HK-2 (cell line): ENCODE data around the gene UTP20.
"Not testable (repeated sequence)": the region's sequence is repeated elsewhere in the genome, so short reads cannot be mapped to it uniquely, and the experiment has no call there.

Experiments used
- DNase-seq: peaks from one replicate; pipeline ENCODE4 v3.0.0-alpha.2; 2018; ENCODE audit not compliant: unreplicated experiment

UTP20 gene

DNA sequence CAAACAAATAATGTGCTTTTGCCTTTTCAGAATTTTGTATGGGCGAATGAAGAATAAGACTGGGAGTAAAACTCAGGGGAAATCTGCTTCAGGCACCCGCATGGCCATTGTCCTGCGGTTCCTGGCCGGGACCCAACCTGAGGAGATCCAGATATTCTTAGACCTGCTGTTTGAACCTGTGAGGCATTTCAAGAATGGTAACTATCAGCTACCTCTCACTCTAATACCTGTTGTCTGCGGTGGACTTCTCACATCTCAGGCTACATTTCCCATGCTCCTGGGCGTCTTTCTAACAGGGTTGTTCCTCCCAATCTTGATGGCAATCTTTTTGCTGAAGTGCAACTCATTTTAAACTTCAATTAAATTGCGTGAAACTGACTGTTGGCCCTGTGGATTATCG is 47.1 kb downstream of the UTP20 start:
- no peak for DNase-seq

DNA sequence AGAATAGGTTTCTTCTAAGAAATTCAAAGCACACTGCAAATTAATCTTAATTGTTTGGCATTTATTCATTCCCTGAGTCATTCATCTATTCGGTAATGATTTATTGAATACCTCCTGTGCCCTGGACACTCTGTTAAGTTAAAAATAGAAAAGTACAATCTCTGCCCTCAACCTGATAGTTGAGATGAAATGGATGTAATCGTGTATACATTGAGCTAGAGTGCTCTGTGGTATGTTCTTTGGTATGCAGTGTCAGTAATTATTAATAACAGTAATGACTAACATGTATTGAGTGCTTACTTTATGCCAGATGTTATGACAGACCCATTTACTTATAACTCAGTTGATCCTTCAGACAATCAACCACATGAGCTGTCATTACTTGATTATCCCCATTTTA is 47.6 kb downstream of the UTP20 start:
- no peak for DNase-seq

DNA sequence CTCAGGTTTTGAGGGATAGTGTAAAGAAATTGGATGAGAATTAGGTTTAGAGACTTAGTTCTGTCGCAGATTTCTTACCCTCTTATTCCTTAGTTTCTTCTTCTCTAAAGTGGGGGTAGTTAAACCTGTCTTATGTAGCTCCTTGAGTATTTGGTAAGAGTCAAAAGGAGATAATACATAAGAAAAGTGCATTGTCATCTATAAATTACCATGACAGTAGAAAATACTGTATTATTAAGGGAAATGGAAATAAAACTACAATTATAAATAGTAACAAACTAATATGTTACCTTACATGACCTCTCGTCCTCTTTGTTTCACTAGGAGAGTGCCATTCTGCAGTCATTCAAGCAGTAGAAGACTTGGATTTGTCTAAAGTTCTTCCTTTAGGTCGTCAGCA is 49.0 kb downstream of the UTP20 start:
- DNase-seq = no peak

DNA sequence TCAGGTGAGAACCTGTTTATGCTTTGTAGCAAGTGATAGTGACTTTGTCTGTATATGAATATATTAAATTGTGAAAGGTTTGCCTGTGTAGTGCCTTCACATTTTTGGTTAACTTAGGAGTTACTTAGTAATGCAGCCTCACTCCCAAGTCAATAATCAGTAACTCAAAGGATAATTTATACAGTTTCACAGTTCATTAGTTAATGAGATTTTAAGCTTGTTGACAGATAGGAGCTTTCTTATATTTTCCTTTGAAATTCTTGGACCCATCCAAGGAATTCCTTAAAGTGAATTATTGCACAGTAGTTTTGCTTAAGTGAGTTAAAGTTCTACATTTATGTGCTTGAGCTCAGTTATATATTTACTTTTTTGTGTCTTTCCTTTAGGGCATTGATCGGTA is 50.7 kb downstream of the UTP20 start:
- DNase-seq = no peak

DNA sequence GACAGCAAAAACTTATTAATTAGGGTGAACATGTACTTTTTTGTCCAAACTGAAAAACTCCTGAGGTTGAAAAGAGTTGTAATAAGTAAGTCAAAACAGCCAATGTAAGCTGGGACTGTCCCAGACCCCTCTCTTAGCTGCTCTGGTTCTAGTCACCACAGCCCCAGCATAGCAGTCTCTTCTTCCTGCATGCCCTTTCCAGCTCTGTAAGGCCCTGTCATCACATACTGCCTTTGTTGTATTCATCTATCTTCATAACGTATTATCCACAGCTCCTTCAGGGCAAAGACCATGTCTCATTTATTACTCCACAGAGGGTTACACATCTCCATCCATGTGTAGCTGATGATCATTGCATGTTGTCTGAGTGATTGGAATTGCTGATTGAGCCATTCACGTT is 56.5 kb downstream of the UTP20 start:
- DNase-seq = no peak

DNA sequence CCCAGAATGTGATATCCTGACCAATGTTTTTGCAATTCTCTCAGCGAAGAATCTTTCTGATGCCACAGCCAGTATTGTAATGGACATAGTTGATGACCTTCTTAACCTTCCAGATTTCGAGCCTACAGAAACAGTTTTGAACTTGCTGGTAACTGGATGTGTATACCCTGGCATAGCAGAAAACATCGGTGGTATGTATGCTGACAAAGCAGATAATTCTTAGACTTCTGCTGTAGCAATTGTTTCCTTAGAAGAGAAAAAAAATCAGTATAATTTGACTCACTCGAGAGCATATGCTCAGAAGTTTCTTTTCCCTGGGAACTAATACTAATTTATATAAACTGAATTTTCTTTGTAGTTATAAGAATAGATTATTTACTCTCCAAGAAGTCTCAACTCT is 58.2 kb downstream of the UTP20 start:
- DNase-seq = no peak

DNA sequence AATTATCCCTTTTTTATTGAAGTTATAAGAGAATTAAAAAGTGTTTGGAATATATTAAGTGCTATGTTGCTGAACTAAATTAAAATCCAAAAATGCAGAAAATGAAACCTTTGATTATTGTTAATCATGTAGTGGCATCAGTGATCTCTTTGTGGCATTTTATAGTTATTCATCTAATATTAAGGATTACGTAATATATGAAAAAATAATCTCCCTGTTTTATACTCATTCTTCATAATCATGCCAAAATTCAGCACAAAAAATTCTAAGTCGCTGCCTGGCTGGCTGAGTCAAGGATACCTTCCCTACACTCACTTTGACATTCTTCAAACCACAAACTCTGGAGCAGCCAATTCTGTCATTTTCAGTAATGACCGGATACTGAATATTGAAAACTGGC is 64.0 kb downstream of the UTP20 start:
- DNase-seq = no peak

DNA sequence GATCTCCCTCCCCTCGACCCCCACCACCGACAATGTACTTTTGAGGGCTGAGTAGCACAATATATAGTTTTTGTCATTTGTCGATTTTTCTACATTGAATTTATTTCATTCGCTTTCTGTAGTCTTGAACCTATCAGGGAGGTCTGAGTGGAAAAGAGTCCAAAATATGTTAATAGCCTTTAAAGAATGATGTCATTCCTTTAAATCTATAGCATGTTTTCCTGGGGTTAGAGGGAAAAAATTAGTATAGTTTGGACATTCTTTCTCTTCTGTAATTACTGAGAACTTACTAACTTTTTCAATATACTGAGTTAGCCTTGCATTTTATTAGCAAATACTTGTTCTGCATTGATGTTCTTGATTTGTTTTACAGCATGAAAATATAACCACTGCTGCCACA is 71.8 kb downstream of the UTP20 start:
- DNase-seq = no peak

DNA sequence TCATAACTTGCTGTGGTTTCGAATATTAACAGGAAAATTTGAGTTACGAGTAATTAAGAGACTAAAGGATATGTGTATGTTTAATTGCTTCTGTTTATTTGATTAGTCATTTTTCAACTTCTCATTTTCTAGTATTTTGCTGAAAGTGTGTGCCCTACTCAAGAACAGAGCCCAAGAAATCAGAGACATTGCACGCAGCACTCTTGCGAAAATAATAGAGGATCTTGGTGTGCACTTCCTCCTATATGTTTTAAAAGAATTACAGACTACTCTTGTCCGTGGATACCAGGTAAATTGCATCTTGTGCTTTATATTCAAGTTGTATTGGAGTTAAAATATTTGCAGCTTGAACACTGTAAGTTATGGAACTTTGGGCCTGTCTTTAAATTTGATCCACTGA is 76.9 kb downstream of the UTP20 start:
- DNase-seq = no peak

DNA sequence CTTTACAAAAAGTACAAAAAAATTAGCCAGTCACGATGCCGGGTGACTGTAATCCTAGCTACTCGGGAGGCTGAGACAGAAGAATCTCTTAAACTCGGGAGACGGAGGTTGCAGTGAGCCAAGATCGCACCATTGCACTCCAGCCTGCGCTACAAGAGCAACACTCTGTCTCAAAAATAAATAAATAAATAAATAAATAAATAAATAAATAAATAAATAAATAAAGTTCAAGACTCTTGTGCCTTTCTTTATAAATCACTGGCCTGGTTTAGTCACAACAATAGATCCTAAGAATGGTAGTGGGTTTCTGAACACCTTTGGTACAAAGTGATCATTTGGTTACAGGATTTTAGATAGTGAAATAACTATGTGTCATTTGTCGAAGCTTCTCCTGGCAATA is 81.5 kb downstream of the UTP20 start:
- no peak for DNase-seq

DNA sequence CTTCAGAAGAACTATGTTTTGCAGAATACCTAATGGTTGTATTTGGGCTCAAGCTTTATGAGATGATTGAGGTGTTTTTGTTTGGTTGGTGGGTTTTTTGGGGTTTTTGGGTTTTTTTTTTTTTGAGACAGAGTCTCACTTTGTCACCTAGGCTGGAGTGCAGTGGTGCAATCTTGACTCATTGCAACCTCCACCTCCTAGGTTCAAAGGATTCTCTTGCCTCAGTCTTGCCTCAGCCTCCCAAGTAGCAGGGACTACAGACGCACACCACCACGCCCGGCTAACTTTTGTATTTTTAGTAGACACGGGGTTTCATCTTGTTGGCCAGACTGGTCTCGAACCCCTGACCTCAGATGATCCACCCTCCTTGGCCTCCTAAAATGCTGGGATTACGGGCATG is 88.1 kb downstream of the UTP20 start:
- no peak for DNase-seq

DNA sequence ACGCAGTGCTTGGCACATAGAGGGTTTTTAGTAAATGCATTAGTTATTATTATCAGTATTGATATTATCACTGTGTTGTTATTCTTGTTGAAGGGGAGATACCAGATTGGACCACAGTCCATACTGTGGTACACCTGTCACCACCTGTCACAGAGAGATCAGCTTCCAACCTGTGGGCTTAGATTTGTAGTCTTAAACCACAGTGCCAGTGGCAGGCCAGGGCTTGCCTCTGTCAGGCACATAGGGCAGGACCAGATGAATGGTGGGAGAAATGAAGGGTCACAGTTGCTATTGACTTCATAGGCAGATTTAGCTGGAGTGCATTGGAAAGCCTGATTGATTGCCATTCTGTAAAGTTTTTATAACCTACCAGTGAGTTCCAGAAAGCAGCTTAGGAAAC is 92.5 kb downstream of the UTP20 start:
- no peak for DNase-seq

DNA sequence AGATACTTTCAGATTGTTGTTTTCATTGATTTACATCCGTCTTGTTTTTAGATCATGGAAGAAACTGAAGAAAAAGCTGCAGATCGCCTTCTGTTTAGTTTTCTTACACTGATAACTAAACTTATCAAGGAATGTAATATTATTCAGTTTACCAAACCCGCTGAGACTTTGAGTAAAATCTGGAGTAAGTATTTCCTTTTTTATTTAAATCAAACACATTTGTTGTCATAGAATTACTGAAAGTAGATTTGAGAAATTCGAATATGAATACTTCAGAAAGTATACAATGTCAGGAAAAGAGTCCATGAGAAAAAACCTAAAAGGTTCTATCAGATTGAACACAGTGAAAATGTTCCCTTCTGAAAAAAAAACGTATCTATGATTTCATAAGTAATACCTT is 95.7 kb downstream of the UTP20 start:
- no peak for DNase-seq

DNA sequence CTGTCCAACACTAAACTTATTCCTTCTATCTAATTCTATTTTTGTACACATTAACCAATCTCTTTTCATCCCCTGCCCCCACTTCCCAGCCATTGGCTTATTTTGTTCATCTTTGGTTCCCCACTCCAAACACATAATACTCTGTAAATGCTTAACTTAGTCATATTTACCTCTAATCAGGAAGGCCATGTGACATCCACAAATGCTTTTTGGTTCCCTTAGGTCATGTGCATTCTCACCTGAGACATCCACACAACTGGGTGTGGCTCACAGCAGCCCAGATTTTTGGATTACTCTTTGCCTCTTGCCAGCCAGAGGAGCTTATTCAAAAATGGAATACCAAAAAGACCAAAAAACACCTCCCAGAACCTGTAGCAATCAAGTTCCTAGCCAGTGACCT is 99.2 kb downstream of the UTP20 start:
- DNase-seq = no peak

DNA sequence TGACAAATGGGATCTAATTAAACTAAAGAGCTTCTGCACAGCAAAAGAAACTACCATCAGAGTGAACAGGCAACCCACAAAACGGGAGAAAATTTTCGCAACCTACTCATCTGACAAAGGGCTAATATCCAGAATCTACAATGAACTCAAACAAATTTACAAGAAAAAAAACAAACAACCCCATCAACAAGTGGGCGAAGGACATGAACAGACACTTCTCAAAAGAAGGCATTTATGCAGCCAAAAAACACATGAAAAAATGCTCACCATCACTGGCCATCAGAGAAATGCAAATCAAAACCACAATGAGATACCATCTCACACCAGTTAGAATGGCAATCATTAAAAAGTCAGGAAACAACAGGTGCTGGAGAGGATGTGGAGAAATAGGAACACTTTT is 111.3 kb downstream of the UTP20 start:
- DNase-seq = not testable (repeated sequence)

DNA sequence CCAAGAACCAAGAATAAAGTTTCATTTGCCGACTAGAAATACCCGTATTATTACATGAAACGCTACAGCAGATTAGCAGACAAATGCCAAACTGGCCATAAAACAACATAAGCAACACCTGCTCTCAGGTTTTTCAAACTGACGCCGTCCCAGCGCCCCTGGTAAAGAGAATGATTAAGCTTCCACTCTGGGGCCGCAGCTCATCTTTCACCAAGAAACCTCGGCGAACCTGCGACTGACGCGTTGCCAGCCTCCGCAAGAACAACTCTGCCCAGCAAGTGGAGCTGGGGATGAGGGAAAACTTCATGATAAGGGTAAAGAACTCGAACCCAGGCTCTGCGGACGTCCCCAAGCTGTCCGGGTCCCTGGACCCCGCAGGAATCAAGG is 127.1 kb downstream of the UTP20 start:
- DNase-seq = no peak

DNA sequence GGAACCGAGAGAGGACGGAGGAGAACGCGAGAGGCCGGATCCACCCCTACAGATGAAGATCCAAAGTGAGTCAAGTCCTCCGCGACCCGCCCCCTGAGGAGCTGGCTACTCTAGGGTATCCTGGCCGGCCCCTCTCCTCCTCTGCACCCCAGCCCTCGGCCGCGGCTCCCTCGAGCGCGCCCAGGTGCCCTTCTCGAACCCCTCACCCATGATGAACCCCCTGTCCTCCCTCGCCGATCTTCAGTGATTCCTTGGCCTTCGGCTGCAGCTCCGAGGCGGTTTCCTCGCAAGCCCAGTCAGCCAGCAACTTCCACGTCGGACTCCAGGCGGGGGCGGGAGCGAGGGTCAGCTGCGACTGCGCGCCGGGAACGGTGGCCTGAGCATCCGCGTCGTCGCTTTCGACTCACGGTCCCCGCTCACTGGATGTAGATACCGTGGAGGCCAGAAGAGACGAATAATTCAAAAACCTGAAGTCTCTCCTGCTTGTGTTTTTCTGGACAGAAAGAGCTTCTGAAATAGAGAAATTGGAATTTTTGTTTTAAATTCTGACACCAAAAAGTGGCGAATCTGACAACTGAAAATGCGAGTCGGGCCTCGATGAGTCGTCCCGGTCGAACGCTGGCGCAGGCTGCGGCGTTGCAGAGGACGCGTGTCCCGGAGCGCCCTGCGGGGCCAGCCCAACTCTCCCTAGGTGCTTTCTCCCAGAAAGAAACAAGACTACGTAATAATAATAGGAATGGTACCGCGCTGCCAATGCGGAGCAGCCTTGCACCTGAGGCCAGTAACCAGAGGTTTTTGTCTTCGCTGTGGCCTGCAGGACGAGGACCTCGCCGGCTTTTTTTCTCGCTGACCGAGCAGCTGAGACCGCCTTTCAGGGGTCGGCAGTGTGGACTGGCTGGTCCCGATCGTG is 127.8 kb downstream of the UTP20 start, which contains the start of gene ARL1:
TSS of gene ARL1 (minus strand) at position 337 of the 910 bp plus-strand sequence. CDS start at position 210, 127 bp downstream.
- peak; percentile 87 for DNase-seq

DNA sequence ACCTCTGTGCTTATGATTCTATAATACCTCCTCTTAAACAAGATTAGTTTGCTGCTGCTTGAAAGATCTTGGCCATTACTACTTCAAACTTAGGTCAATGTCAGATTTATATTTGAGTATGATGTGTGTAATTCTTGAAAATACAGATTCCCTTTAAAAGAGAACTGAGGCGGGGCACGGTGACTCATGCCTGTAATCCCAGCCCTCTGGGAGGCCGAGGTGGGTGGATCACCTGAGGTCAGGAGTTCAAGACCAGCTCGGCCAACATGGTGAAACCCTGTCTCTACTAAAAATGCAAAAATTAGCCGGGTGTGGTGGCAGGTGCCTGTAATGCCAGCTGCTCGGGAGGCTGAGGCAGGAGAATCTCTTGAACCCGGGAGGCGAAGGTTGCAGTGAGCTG is 130.3 kb downstream of the UTP20 start:
- not testable (repeated sequence) for DNase-seq

DNA sequence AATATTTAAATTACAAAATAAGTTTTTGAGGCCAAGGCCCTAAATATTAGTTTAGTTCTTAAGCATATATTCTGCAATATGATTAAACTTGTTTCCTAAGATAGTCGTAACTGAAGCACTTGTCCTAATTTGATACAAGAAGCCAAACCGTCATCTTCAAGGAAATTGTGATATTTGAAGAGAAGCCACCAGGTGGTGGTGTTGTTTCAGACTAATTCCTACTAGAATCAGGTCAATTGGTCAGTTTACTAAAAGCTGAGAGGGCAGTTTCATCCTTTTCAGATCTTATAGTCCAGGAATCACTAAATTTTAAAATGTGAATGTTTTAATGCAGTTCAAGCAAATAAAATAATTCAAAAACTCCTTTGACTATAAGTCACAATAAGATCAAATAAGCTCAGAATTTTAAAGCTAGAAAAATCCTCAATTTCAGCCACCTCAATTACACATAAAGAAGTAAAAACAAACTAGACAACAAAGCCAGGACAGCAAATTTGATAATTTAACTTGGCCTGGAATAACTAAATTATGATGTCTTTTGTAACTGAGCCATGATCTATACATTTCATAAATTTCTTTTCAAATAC is 134.7 kb downstream of the UTP20 start:
- no peak for DNase-seq

DNA sequence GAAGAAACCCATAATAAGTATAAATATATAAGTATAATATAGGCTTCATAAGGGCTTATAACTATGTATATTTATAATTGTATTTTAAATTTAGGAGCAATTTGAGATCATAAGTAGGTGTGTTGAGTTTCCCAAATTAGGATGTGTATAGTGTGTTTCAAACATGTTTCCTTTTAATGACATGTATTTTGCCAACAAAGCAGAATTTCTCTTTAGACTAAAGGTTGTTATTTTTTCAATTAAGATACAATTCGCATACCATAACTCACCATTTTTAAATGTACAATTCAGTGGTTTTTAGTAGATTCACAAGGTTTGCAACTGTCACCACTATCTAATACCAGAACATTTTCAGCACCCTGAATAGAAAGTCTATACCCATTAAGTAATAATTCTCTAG is 135.3 kb downstream of the UTP20 start:
- DNase-seq = no peak

DNA sequence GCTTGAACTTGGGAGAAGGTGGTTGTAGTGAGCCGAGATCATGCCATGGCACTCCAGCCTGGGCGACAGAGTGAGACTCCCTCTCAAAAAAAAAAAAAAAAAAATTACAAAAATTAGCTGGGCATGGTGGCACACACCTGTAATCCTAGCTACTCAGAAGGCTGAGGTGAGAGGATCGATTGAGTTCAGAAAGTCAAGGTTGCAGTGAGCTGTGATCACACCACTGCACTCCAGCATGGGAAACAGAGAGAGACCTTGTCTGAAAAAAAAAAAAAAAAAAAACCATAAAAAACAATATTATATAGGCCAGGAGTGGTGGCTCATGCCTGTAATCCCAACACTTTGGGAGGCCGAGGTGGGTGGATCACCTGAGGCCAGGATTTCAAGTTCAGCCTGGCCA is 142.2 kb downstream of the UTP20 start:
- DNase-seq = not testable (repeated sequence)

DNA sequence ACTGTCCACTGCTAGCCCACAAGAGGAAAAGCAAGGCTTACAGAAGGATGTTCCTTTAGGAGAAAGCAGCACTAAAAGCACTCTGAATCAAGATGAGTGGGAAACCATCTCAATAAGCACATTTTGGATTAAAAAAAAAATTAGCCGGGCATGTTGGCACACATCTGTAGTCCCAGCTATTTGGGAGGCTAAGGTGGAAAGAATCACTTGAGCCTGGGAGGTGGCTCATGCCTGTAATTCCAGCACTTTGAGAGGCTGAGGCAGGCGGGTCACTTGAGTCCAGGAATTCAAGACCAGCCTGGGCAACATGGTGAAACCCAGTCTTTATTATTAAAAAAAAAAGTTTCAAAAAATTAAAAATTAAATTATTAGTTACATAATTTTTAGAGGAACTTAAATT is 144.7 kb downstream of the UTP20 start:
- DNase-seq = no peak

DNA sequence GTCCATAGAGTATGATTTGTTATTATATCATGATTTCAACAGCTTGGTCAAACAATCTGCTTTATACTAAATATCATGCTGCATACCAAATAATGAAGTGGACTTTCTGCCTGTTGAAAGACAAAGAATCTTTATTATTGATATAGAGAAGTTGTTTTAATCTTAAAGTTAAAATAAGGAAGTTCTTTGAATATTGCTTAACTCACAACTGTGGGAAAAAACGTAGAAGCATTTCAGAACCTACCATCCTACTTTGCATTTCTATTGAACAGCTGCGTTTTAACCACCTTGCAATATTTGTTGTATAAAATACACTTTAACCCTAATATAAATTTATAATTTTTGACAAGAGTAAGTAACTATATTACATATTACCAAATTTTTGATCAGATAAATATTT is 150.6 kb downstream of the UTP20 start:
- DNase-seq = no peak

DNA sequence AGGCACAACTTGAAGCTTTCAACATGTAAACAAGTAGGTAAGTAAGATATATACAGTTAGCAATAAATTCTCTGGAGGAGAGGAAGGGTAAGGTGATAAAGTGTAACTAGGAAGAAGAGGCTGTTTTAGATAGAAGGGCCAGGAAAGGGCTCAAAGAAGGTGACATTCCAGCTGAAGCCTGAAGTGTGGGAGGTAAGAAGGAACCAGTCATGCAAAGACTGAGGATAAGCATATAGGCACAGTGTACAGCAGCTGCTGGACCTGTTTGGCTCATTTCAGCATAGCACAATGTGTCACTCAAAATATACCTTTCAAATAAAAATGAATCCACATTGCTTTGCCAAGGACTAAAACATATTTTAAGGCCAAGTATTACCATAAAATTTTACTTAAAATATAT is 156.2 kb downstream of the UTP20 start:
- DNase-seq = no peak
